ENCODE results near the gene EFHC2.

EFHC2 gene

DNA sequence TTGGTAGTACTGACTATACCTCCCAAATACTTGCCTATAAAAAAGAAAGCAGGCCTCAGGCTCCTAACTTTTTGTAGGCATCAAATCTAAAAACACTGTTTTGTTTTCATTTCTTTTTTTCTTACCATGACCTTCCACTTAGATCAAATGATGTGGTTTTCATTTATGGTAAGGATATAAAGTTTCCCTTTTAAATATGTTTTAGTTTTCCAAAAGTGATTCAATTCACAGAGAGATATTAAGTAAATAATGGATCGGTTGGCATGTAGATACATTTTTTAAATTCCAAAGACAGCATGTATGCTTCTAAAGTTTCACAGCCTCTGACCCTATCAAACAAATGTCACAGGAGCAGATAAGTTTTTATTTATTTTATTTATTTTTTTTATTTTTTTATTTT, 23.9 kb downstream of the EFHC2 start:
- Histone ChIP-seq H3K36me3 (no peaks in the 10 kb centered on the region), H3K4me1 (peaks cover 3% of the 10 kb centered on the region), H3K9me3 (no peaks in the 10 kb centered on the region), H3K27me3 (no peaks in the 10 kb centered on the region), H3K4me3 (ENCODE audit: low read depth, low read length) (no peak overlapping the region)
- DNase-seq: no peak
- TF ChIP-seq CTCF (IDR thresholded peaks at IDR 0.05; ENCODE audit: low read depth, low read length): no peak

DNA sequence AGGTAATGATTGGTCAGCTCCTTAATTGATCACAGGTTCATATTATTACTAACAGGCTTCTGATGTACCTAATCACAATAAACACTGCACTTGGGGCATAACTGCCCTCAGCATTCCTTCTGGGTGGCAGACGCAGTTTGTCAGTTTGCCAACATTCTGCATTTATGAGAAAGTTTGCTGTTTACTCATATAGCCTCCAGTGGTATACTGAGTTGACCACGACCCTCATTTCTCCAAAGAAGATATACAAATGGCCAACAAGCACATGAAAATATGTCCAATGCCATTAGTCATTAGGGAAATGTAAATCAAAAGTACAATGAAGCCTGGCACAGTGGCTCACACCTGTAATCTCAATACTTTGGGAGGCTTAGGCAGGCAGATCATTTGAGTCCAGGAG, 26.3 kb downstream of the EFHC2 start:
- H3K4me1 ChIP-seq: peaks cover 9% of the 10 kb centered on the region
- no peaks in the 10 kb centered on the region for H3K9me3 ChIP-seq
- no peak for DNase-seq
- TF ChIP-seq CTCF (IDR thresholded peaks at IDR 0.05; ENCODE audit: low read depth, low read length): no peak
- no peaks in the 10 kb centered on the region for H3K27me3 ChIP-seq
- no peaks in the 10 kb centered on the region for H3K36me3 ChIP-seq
- no peak overlapping the region for H3K4me3 ChIP-seq (ENCODE audit: low read depth, low read length)

- Histone ChIP-seq H3K4me3 (ENCODE audit: low read depth, low read length) (no peak overlapping the region), H3K4me1 (peaks cover 11% of the 10 kb centered on the region), H3K36me3 (no peaks in the 10 kb centered on the region), H3K9me3 (no peaks in the 10 kb centered on the region), H3K27me3 (no peaks in the 10 kb centered on the region)
- no peak for DNase-seq
- TF ChIP-seq CTCF (IDR thresholded peaks at IDR 0.05; ENCODE audit: low read depth, low read length): no peak
These were observed 28.7 kb downstream of the EFHC2 start for GRCh38 chrX:44314808-44315207.

DNA sequence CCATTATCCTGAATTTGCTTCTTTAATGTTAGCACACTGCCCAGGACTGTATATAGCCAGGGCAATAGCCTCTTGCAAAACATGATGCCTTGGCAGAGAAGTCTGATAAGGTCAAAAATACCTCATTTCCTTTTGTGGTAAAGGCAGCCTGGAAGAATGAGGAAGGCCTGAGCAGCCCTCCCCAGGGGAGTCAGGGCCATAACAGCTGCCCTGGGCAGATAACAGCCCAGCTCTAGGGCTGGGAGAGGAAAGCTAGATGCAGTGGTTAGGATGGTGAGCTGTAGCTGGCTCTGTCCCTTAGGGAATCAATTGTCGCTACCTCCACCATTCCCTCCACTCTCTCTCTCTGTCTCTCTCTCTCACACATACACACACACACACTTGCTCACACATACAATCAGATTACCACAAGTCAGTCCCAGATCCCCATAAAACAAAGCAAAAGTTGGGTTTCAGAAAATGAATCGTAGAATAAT, 29.2 kb downstream of the EFHC2 start:
- H3K9me3 ChIP-seq: no peaks in the 10 kb centered on the region
- TF ChIP-seq CTCF (IDR thresholded peaks at IDR 0.05; ENCODE audit: low read depth, low read length): no peak
- H3K4me1 ChIP-seq: peaks cover 11% of the 10 kb centered on the region
- no peaks in the 10 kb centered on the region for H3K27me3 ChIP-seq
- peak; percentile 82 for DNase-seq
- no peak overlapping the region for H3K4me3 ChIP-seq (ENCODE audit: low read depth, low read length)
- H3K36me3 ChIP-seq: no peaks in the 10 kb centered on the region

- H3K9me3 ChIP-seq: no peaks in the 10 kb centered on the region
- no peak overlapping the region for H3K4me3 ChIP-seq (ENCODE audit: low read depth, low read length)
- TF ChIP-seq CTCF (IDR thresholded peaks at IDR 0.05; ENCODE audit: low read depth, low read length): no peak
- H3K4me1 ChIP-seq: peaks cover 11% of the 10 kb centered on the region
- no peaks in the 10 kb centered on the region for H3K36me3 ChIP-seq
- no peaks in the 10 kb centered on the region for H3K27me3 ChIP-seq
- DNase-seq: no peak
These were observed 31.1 kb downstream of the EFHC2 start for GRCh38 chrX:44312421-44312820.

DNA sequence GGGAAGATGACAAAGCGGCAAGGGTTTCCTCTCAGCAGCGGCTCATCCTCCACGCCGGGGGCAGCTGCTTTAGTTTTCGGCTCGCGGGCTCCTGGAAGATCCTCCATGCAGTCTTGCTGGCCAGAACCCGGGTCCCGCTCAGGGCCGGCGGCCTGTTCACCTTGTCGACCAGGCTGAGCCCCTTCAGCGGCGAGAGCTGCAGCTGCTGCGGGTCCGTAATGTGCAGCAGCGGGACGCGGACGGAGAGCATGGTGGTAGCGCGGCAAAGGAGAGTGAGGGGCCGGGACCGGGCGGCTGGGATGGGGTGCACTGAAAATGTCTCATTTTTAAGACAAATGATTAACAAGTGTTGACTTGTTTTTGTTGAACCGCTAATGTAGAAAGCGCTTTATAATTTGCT, 33.2 kb downstream of the EFHC2 start:
- no peak overlapping the region for H3K4me3 ChIP-seq (ENCODE audit: low read depth, low read length)
- no peaks in the 10 kb centered on the region for H3K36me3 ChIP-seq
- no peak for DNase-seq
- no peaks in the 10 kb centered on the region for H3K27me3 ChIP-seq
- no peaks in the 10 kb centered on the region for H3K9me3 ChIP-seq
- TF ChIP-seq CTCF (IDR thresholded peaks at IDR 0.05; ENCODE audit: low read depth, low read length): no peak
- peaks cover 11% of the 10 kb centered on the region for H3K4me1 ChIP-seq

All from BE2C (cell line).